GM23338 (cell line): Measurements from ENCODE around the gene LDHB. TPM values are rescaled to one million over a fixed set of nuclear protein-coding genes. Genes with fewer than 3 reads are reported as not detected.

Experiments
- ATAC-seq: fragments of 200-7000 bp; cut with Tn5 transposase; 3 replicates; pipeline ENCODE4 v1.9.1; 2020
- DNase-seq: peaks from one replicate; pipeline ENCODE4 v3.0.0-alpha.2; 2015; ENCODE audit warnings: low spot score
- H2AFZ ChIP-seq: fragments of 200-600 bp; sonication (generic); 2 replicates; pipeline ENCODE4 v1.8.0; 2016; ENCODE audit warnings: antibody characterized with exemption, mild to moderate bottlenecking, moderate library complexity
- H3F3A ChIP-seq: fragments of 200-600 bp; sonication (generic); replicated peaks from 2 replicates; pipeline ENCODE4 v1.8.0; 2017; ENCODE audit warnings: antibody characterized with exemption, mixed run types, low read depth
- H3K27ac ChIP-seq: fragments of 200-600 bp; sonication (generic); 2 replicates; pipeline ENCODE4 v1.6.1; 2016; ENCODE audit warnings: low read depth
- H3K27me3 ChIP-seq: fragments of 200-600 bp; sonication (generic); 2 replicates; pipeline ENCODE4 v1.8.0; 2016; ENCODE audit warnings: mild to moderate bottlenecking, mixed run types, moderate library complexity; ENCODE audit not compliant: insufficient read depth
- H3K36me3 ChIP-seq: fragments of 200-600 bp; sonication (generic); 2 replicates; pipeline ENCODE4 v1.8.0; 2016; ENCODE audit warnings: mild to moderate bottlenecking; ENCODE audit not compliant: insufficient read depth
- H3K4me1 ChIP-seq: fragments of 200-600 bp; sonication (generic); 2 replicates; pipeline ENCODE4 v1.8.0; 2016; ENCODE audit warnings: mild to moderate bottlenecking, moderate library complexity; ENCODE audit not compliant: insufficient read depth
- H3K4me2 ChIP-seq: fragments of 200-600 bp; sonication (generic); 2 replicates; pipeline ENCODE4 v1.7.1; 2017; ENCODE audit warnings: mixed run types
- H3K4me3 ChIP-seq: fragments of 200-600 bp; sonication (generic); 2 replicates; pipeline ENCODE4 v1.6.1; 2016; ENCODE audit warnings: mixed run types
- H3K79me2 ChIP-seq: fragments of 200-600 bp; sonication (generic); replicated peaks from 2 replicates; pipeline ENCODE4 v1.8.0; 2017; ENCODE audit warnings: mild to moderate bottlenecking; ENCODE audit not compliant: insufficient read depth
- H3K9me2 ChIP-seq: fragments of 200-600 bp; sonication (generic); 2 replicates; pipeline ENCODE4 v1.8.0; 2017; ENCODE audit not compliant: insufficient read depth
- H4K20me1 ChIP-seq: fragments of 200-600 bp; sonication (generic); replicated peaks from 2 replicates; pipeline ENCODE4 v1.8.0; 2017; ENCODE audit warnings: mild to moderate bottlenecking; ENCODE audit not compliant: insufficient read depth
- H3K27ac Mint-ChIP-seq: 2 replicates; pipeline ENCODE4 v1.8.0; 2020; ENCODE audit warnings: inconsistent platforms, mild to moderate bottlenecking, moderate library complexity, mixed read lengths
- H3K27me3 Mint-ChIP-seq: 3 replicates; pipeline ENCODE4 v1.8.0; 2022; ENCODE audit warnings: low read depth, mild to moderate bottlenecking, moderate library complexity, mixed read lengths, inconsistent platforms; ENCODE audit not compliant: insufficient read depth, poor library complexity
- H3K36me3 Mint-ChIP-seq: 3 replicates; pipeline ENCODE4 v1.8.0; 2021; ENCODE audit warnings: low read depth, mild to moderate bottlenecking, inconsistent platforms, moderate library complexity, mixed read lengths
- H3K4me1 Mint-ChIP-seq: 3 replicates; pipeline ENCODE4 v1.8.0; 2020; ENCODE audit warnings: mild to moderate bottlenecking, inconsistent platforms, mixed read lengths
- H3K4me3 Mint-ChIP-seq: 3 replicates; pipeline ENCODE4 v1.8.0; 2021; ENCODE audit warnings: moderate library complexity, mild to moderate bottlenecking, inconsistent platforms, mixed read lengths
- H3K9me3 Mint-ChIP-seq: 3 replicates; pipeline ENCODE4 v1.8.0; 2020; ENCODE audit warnings: moderate library complexity, mild to moderate bottlenecking, inconsistent platforms, mixed read lengths
- CREB1 ChIP-seq: fragments of 250-450 bp; sonication (Bioruptor Pico); IDR thresholded peaks from 2 replicates; pipeline ENCODE4 v1.5.0; 2020; ENCODE audit warnings: low read depth, mild to moderate bottlenecking, moderate library complexity
- CTCF ChIP-seq, 2 experiments: fragments of 200-600 bp in 1 of 2; sonication (generic) in 1 of 2; conservative IDR thresholded peaks; 2 replicates each; pipeline versions ENCODE4 v1.5.1 to v1.6.1; 2016 to 2017; ENCODE audit warnings: antibody characterized with exemption in 2 of 2, low read depth in 2 of 2, mild to moderate bottlenecking in 2 of 2, moderate library complexity in 1 of 2
- EZH2 ChIP-seq: fragments of 200-600 bp; sonication (generic); IDR thresholded peaks from one replicate; pipeline ENCODE4 v1.8.0; 2017; ENCODE audit warnings: antibody characterized with exemption, mild to moderate bottlenecking, low read depth; ENCODE audit not compliant: unreplicated experiment
- EZH2phosphoT487 ChIP-seq: fragments of 200-600 bp; sonication (generic); IDR thresholded peaks from one replicate; pipeline ENCODE4 v1.8.1; 2018; ENCODE audit warnings: antibody characterized with exemption; ENCODE audit not compliant: unreplicated experiment
- JUNB ChIP-seq: IDR thresholded peaks from one replicate; pipeline ENCODE4 v1.6.1; 2016; ENCODE audit warnings: antibody characterized with exemption; ENCODE audit not compliant: unreplicated experiment
- NANOG ChIP-seq: IDR thresholded peaks from 2 replicates; pipeline ENCODE4 v1.6.1; 2016; ENCODE audit warnings: antibody characterized with exemption, borderline replicate concordance
- POLR2AphosphoS5 ChIP-seq: IDR thresholded peaks from 2 replicates; pipeline ENCODE4 v1.6.1; 2016; ENCODE audit warnings: antibody characterized with exemption, low read depth
- REST ChIP-seq: IDR thresholded peaks from one replicate; pipeline ENCODE4 v1.6.1; 2018; ENCODE audit warnings: antibody characterized with exemption; ENCODE audit not compliant: unreplicated experiment
- STAT1 ChIP-seq: IDR thresholded peaks from one replicate; pipeline ENCODE4 v1.6.1; 2016; ENCODE audit warnings: antibody characterized with exemption; ENCODE audit not compliant: unreplicated experiment
- ZNF114 ChIP-seq: fragments of 250-450 bp; sonication (Bioruptor Pico); IDR thresholded peaks from 2 replicates; pipeline ENCODE4 v1.5.0; 2020; ENCODE audit warnings: mild to moderate bottlenecking, moderate library complexity
- ZNF331 ChIP-seq: fragments of 250-450 bp; sonication (Bioruptor Pico); IDR thresholded peaks from 2 replicates; pipeline ENCODE4 v1.5.0; 2020; ENCODE audit warnings: low read depth, mild to moderate bottlenecking, moderate library complexity
- ZNF462 ChIP-seq: fragments of 250-450 bp; sonication (Bioruptor Pico); IDR thresholded peaks from 2 replicates; pipeline ENCODE4 v1.5.0; 2020; ENCODE audit warnings: mild to moderate bottlenecking, moderate library complexity
- polyA plus RNA-seq: library from polyadenylated mRNA; unstranded; fragments of >200 nt; fragmentation: Nextera tagmentation; extraction: Ambion mirVana; gene quantifications from 2 replicates; pipeline ENCODE4 v1.2.1, GENCODE V29; 2016
- total RNA-seq: library from RNA; depleted of rRNA; stranded (reverse); fragments of >200 nt; shearing (Covaris generic); gene quantifications from 2 replicates; pipeline ENCODE4 v1.2.3, GENCODE V29; 2014
- TF ChIP-seq, protein P1 (sequence below): IDR thresholded peaks from 2 replicates; pipeline ENCODE4 v1.6.1; 2016; ENCODE audit warnings: antibody characterized with exemption

The LDHB gene
- total and polyA plus RNA-seq, 2 experiments from 2014 or later, result 1,537 to 1,990 TPM

DNA sequence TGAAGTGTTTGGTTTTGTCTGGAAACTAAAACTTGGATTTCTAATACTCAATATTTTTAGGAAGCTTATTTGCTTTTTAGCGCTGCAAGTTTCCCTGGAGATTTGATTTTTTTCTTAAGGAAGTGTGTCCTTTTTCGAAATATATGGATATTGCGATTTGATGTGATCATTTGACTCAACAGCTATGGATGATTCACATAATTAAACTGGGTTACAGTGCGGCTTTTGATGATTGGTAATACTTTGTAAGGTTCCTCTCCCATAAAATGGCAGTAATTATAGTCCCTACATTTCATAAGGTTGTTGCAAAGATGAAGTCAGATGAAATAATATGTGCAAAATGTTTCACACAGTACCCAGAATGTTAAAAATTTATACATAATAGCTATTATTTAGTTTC lies 13.1 kb downstream of the LDHB start:
- ATAC-seq, result no peak

More for the DNA sequence above, 13.1 kb downstream of the LDHB start:
- Histone ChIP-seq H3K9me2 (no peaks in the 10 kb centered on the region), H3K4me1 (peaks cover 23% of the 10 kb centered on the region), H3K27me3 (no peaks in the 10 kb centered on the region), H3K4me3 (no peak overlapping the region), H2AFZ (no peak overlapping the region), H4K20me1 (peaks cover 49% of the 10 kb centered on the region), H3F3A (no peaks in the 10 kb centered on the region), H3K36me3 (peaks cover 85% of the 10 kb centered on the region), H3K4me2 (no peak overlapping the region), H3K79me2 (peaks cover 83% of the 10 kb centered on the region), H3K27ac (peak overlapping the region; percentile 9)
- TF ChIP-seq REST (no peak), ZNF114 (CRISPR knock-in tag) (no peak), CREB1 (CRISPR knock-in tag) (no peak), EZH2phosphoT487 (no peak), POLR2AphosphoS5 (no peak), EZH2 (no peak), ZNF462 (CRISPR knock-in tag) (no peak), JUNB (no peak), CTCF (conservative IDR thresholded peaks at IDR 0.05; ENCODE audit: low read depth in 2 of 2) (no peak), NANOG (no peak), ZNF331 (no peak), STAT1 (no peak)
- TF ChIP-seq, protein P1, sequence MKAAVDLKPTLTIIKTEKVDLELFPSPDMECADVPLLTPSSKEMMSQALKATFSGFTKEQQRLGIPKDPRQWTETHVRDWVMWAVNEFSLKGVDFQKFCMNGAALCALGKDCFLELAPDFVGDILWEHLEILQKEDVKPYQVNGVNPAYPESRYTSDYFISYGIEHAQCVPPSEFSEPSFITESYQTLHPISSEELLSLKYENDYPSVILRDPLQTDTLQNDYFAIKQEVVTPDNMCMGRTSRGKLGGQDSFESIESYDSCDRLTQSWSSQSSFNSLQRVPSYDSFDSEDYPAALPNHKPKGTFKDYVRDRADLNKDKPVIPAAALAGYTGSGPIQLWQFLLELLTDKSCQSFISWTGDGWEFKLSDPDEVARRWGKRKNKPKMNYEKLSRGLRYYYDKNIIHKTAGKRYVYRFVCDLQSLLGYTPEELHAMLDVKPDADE, result no peak
- Mint-ChIP-seq H3K27ac (no peak overlapping the region), H3K36me3 (peaks cover 96% of the 10 kb centered on the region), H3K9me3 (no peaks in the 10 kb centered on the region), H3K4me3 (no peak overlapping the region), H3K27me3 (no peaks in the 10 kb centered on the region), H3K4me1 (peaks cover 45% of the 10 kb centered on the region)
- no peak for DNase-seq
